ENCODE data around the gene KHNYN. TPM values are rescaled to one million over a fixed set of nuclear protein-coding genes. Genes with fewer than 3 reads are reported as not detected.
A peak's percentile ranks its signal among the peaks of the same experiment; 100 is the strongest.

The KHNYN gene
- total RNA-seq, 4 donors from 2014 or later: 65.7 to 129 (median 101) TPM

GRCh38 chr14:24395609-24396582 is 33.9 kb upstream of the KHNYN start:
- DNase-seq: no peak

GRCh38 chr14:24397639-24398292 is 32.0 kb upstream of the KHNYN start:
- Histone ChIP-seq H3K27ac (peak overlapping the region; percentile 74 to 84 (median 78)), H3K9me3 (no peaks in the 10 kb centered on the region), H3K27me3 (no peaks in the 10 kb centered on the region), H3K36me3 (no peaks in the 10 kb centered on the region), H3K4me3 (peak overlapping the region in 1 of 4 donors; percentile 69), H3K4me1 (peaks cover 11 to 53% (median 31%) of the 10 kb centered on the region in 4 donors)
- in situ Hi-C loops (cut with MboI; ENCODE audit: low pct_ligation_motif_present in 1 of 4, low pct_unique_long_range_greater_than_20kb in 1 of 4, low sequenced_read_pairs in 3 of 4) (no loop called here), intact Hi-C loops (cut with DNase I; ENCODE audit: low total_unique reads) (no loop called here)
- DNase-seq: no peak
- 50% methylated on average over 6 of the region's 6 CpGs; no CpG with 5 or more reads in 1 of the 2 donors for WGBS, 2 donors (ENCODE audit: low coverage in 1 of 2)
- TF ChIP-seq EP300 (IDR thresholded peaks at IDR 0.05; ENCODE audit: low read depth): no peak

More at GRCh38 chr14:24395609-24396582, 33.9 kb upstream of the KHNYN start:
- Histone ChIP-seq H3K4me1 (peaks cover 10 to 42% (median 23%) of the 10 kb centered on the region in 4 donors), H3K4me3 (no peak overlapping the region), H3K27ac (no peak overlapping the region), H3K36me3 (no peaks in the 10 kb centered on the region), H3K27me3 (no peaks in the 10 kb centered on the region), H3K9me3 (no peaks in the 10 kb centered on the region)
- TF ChIP-seq POLR2A (IDR thresholded peaks at IDR 0.05): no peak
- no peak for TF ChIP-seq EP300 (IDR thresholded peaks at IDR 0.05; ENCODE audit: low read depth)
- no peak for TF ChIP-seq CTCF (IDR thresholded peaks at IDR 0.05)
- TF ChIP-seq POLR2AphosphoS5 (IDR thresholded peaks at IDR 0.05): no peak
- in situ Hi-C loops (cut with MboI; ENCODE audit: low pct_ligation_motif_present in 1 of 4, low pct_unique_long_range_greater_than_20kb in 1 of 4, low sequenced_read_pairs in 3 of 4) (no loop called here), intact Hi-C loops (cut with DNase I; ENCODE audit: low total_unique reads) (no loop called here)
- 64 to 65% methylated on average over 2 to 8 of the region's 8 CpGs for WGBS, 2 donors (ENCODE audit: low coverage in 1 of 2)

DNA sequence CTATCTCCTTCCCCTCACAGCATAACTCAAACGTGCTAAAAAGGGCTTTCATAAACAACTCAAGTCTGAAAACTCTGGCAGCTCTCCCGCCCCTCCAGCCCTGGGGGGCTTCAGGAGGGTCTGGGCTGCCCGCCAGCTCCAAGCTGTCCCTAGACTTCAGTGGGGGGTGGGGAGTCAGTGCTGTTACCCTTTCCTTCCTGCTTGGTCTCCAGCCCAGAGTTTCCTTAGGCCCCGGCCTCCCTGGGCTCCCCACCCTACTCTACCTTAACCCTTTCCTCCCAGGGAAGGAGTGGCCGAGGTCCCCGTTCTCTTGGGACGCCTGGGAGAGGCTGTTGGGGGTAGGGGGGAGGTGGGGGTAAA is 31.5 kb upstream of the KHNYN start:
- Histone ChIP-seq H3K27ac (peak overlapping the region; percentile 74 to 84 (median 78)), H3K36me3 (no peaks in the 10 kb centered on the region), H3K4me1 (peaks cover 16 to 53% (median 32%) of the 10 kb centered on the region in 4 donors), H3K4me3 (peak overlapping the region in 3 of 4 donors; percentile 52 to 69 (median 57)), H3K9me3 (no peaks in the 10 kb centered on the region), H3K27me3 (no peaks in the 10 kb centered on the region)
- in situ Hi-C loops (cut with MboI; ENCODE audit: low pct_ligation_motif_present in 1 of 4, low pct_unique_long_range_greater_than_20kb in 1 of 4, low sequenced_read_pairs in 3 of 4): no loop called here
- intact Hi-C loops (cut with DNase I; ENCODE audit: low total_unique reads): no loop called here
- TF ChIP-seq CTCF (IDR thresholded peaks at IDR 0.05) (no peak), POLR2A (IDR thresholded peaks at IDR 0.05) (no peak), POLR2AphosphoS5 (IDR thresholded peaks at IDR 0.05) (no peak), EP300 (IDR thresholded peaks at IDR 0.05; ENCODE audit: low read depth) (no peak)
- WGBS, 2 donors (ENCODE audit: low coverage in 1 of 2): 25% methylated on average over 6 of the region's 7 CpGs; no CpG with 5 or more reads in 1 of the 2 donors
- peak; percentile 48 for DNase-seq

DNA sequence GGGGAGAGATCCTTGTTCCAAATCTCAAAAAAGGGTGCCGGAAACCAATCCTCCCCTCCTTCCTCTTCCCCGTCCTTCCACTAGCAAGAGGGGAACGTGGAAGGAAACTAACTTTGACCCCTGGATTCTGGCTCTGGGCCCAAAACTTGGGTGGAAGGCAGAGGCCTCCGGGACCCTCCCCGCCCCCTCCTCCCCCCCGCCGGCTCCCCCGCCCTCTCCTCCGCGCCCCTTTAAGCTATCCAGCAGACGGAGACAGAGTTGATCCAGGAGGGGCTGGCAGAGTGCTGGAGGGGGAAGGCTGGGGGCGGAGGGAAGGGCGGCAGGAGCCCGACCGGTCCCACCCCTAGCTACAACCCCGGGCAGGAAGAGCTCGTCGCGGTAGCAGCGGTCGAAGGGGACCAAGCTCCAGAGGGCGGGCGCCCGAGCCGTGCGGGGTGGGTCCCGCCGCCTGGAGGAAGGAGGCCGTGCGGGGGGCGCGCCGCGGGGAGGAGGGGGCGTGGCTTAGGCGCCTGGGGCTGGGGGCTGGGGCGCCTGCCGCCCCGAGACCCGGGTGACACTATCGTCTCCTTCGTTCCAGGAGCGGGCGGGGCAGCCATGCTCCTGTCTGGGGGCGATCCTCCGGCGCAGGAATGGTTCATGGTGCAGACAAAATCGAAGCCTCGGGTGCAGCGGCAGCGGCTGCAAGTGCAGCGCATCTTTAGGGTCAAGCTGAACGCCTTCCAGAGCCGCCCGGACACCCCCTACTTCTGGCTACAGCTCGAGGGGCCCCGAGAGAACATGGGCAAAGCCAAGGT is 30.9 kb upstream of the KHNYN start, which contains the start of gene NYNRIN:
Gene NYNRIN (plus strand): TSS at position 351 of the 794 bp plus-strand sequence. CDS start 244 bp downstream, at position 595.
- H3K27ac ChIP-seq: peak within 1 kb of the TSS; percentile 74 to 84 (median 78)
- DNase-seq: peak; percentile 62
- TF ChIP-seq EP300 (IDR thresholded peaks at IDR 0.05; ENCODE audit: low read depth) (no peak), POLR2AphosphoS5 (IDR thresholded peaks at IDR 0.05) (peak; percentile 20 to 60 (median 43)), CTCF (IDR thresholded peaks at IDR 0.05) (no peak), POLR2A (IDR thresholded peaks at IDR 0.05) (peak; percentile 33)
- H3K4me1 ChIP-seq: peaks cover 16 to 59% (median 35%) of the 10 kb centered on the region in 4 donors
- WGBS, 2 donors (ENCODE audit: low coverage in 1 of 2): 4 to 20% methylated on average over 1 to 31 of the region's 57 CpGs
- H3K27me3 ChIP-seq: no peaks in the 10 kb centered on the region
- intact Hi-C loops (cut with DNase I; ENCODE audit: low total_unique reads) (no loop called here), in situ Hi-C loops (cut with MboI; ENCODE audit: low pct_ligation_motif_present in 1 of 4, low pct_unique_long_range_greater_than_20kb in 1 of 4, low sequenced_read_pairs in 3 of 4) (no loop called here)
- H3K36me3 ChIP-seq: no peaks in the 10 kb centered on the region
- peak within 1 kb of the TSS; percentile 52 to 75 (median 63) for H3K4me3 ChIP-seq
- H3K9me3 ChIP-seq: no peaks in the 10 kb centered on the region
